ENCODE results near the gene TMEM135.

DNA sequence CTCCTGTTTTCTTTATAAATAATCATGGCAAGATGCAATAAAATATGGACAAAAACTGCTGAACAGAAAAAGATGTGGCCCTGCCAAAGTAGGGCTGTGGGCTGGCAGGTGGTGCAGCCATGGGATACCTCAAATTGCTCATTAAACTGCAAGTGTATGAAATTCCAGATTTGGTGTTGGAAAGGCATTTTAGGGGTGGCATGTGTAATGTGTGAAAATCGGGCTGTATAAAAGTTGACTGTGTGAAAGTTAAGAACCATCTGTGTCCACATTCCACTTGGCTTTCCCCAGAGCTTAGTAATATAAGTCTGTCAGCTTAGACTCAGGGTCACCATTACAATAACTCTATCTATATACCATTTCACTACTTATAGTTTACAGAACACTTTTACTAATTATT, 47.7 kb upstream of the TMEM135 start:
- TF ChIP-seq CTCF (conservative IDR thresholded peaks at IDR 0.05; ENCODE audit: low read depth, low read length) (no peak), EZH2phosphoT487 (IDR thresholded peaks at IDR 0.05; ENCODE audit: borderline replicate concordance, low read length) (no peak)

Data from PC-3 (cell line).